ENCODE data around the gene EPB41L2. TPM values are rescaled to one million over a fixed set of nuclear protein-coding genes. Genes with fewer than 3 reads are reported as not detected.

The EPB41L2 gene
- total and polyA plus RNA-seq, 4 experiments from 2014 or later, result 3.3 to 24.3 (median 12.7) TPM

DNA sequence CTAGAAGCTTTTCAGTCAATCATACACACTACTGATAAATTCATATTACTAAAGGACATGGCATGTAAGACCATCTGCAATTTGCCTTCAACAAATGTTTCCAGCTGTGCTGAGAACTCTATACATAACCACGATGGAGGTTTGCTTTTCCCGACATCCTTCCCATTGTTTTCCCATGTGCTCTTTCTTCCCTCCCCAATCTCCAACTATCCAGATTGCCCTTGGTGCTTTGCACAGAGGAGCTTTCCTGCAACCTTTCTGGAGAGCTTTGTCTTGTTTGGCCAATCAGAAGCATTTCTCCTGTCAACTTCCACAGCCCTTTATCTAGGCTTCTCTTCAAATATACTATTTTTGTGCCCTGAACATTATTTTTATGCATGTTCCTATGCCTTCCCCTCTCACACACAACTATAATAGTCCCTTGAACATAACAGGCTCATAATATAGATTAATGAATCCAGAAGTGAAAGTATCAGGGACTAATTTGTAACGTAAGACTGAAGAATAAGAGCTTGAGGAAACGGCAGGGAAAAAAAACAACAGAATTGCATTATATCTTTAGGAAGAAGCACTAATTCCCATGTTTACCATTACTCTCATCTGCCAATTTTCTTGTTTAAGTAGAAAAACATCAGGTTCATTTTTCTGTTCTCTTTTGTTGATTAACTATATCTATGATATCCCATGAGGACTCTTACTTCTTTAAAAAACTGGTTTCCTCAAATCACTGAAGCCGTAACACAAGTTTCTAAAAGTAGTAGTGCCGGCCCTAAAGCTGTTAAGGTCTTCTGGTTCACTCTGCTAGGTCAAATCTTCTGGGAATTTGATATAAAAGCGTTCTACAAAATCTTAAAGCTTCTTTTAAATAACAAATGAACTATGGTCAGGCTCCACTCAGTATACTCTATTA is 215.8 kb downstream of the EPB41L2 start:
- Histone ChIP-seq H3K27ac (ENCODE audit: low read depth, low read length) (no peak overlapping the region), H3K9me3 (ENCODE audit: control insufficient read depth in 1 of 2, low read length in 2 of 2) (no peaks in the 10 kb centered on the region), H3K36me3 (ENCODE audit: insufficient read depth, low read length) (no peaks in the 10 kb centered on the region), H3K4me3 (ENCODE audit: low read length in 2 of 2) (no peak overlapping the region), H3K27me3 (ENCODE audit: insufficient read depth, low read length) (no peaks in the 10 kb centered on the region), H3K4me1 (ENCODE audit: insufficient read depth, low read length) (peaks cover 6% of the 10 kb centered on the region)
- DNase-seq, result no peak
- CTCF ChIA-PET (ENCODE audit: partially characterized antibody), result interaction anchor here (0.7 to 5.2 kb wide), 10 partner anchors 12 to 566 kb away, joined by 3 to 48 read pairs (median 4); partner anchors contain the start of gene TMEM200A
- H3K27me3 Mint-ChIP-seq, result no peaks in the 10 kb centered on the region
- intact Hi-C loops (cut with micrococcal nuclease), result no loop called here
- no peaks in the 10 kb centered on the region for H3K36me3 Mint-ChIP-seq
- H3K27ac Mint-ChIP-seq, result no peak overlapping the region
- peaks cover 6 to 9% (median 8%) of the 10 kb centered on the region in 4 donors for H3K4me1 Mint-ChIP-seq
- H3K9me3 Mint-ChIP-seq, result no peaks in the 10 kb centered on the region
- no peak overlapping the region for H3K4me3 Mint-ChIP-seq
- POLR2A ChIA-PET (ENCODE audit: partially characterized antibody), result interaction anchor here (0.7 kb wide), 1 partner anchor 1665 kb away, joined by 3 read pairs; no protein-coding TSS in a partner anchor

GRCh38 chr6:130846501-130846900 is 216.5 kb downstream of the EPB41L2 start:
- no peak for DNase-seq
- Histone ChIP-seq H3K4me3 (ENCODE audit: low read length in 2 of 2) (no peak overlapping the region), H3K9me3 (ENCODE audit: control insufficient read depth in 1 of 2, low read length in 2 of 2) (no peaks in the 10 kb centered on the region), H3K27me3 (ENCODE audit: insufficient read depth, low read length) (no peaks in the 10 kb centered on the region), H3K36me3 (ENCODE audit: insufficient read depth, low read length) (no peaks in the 10 kb centered on the region), H3K4me1 (ENCODE audit: insufficient read depth, low read length) (peaks cover 6% of the 10 kb centered on the region), H3K27ac (ENCODE audit: low read depth, low read length) (no peak overlapping the region)
- POLR2A ChIA-PET (ENCODE audit: partially characterized antibody), result no interaction called here
- no peaks in the 10 kb centered on the region for H3K36me3 Mint-ChIP-seq
- no peaks in the 10 kb centered on the region for H3K9me3 Mint-ChIP-seq
- no peaks in the 10 kb centered on the region for H3K27me3 Mint-ChIP-seq
- intact Hi-C loops (cut with micrococcal nuclease), result no loop called here
- CTCF ChIA-PET (ENCODE audit: partially characterized antibody), result interaction anchor here (1.0 to 5.2 kb wide), 6 partner anchors 13 to 565 kb away, joined by 3 to 48 read pairs (median 4); no protein-coding TSS in a partner anchor
- H3K4me3 Mint-ChIP-seq, result no peak overlapping the region
- H3K4me1 Mint-ChIP-seq, result peaks cover 6 to 9% (median 8%) of the 10 kb centered on the region in 4 donors
- H3K27ac Mint-ChIP-seq, result peak overlapping the region in 1 of 7 donors; percentile 11

DNA sequence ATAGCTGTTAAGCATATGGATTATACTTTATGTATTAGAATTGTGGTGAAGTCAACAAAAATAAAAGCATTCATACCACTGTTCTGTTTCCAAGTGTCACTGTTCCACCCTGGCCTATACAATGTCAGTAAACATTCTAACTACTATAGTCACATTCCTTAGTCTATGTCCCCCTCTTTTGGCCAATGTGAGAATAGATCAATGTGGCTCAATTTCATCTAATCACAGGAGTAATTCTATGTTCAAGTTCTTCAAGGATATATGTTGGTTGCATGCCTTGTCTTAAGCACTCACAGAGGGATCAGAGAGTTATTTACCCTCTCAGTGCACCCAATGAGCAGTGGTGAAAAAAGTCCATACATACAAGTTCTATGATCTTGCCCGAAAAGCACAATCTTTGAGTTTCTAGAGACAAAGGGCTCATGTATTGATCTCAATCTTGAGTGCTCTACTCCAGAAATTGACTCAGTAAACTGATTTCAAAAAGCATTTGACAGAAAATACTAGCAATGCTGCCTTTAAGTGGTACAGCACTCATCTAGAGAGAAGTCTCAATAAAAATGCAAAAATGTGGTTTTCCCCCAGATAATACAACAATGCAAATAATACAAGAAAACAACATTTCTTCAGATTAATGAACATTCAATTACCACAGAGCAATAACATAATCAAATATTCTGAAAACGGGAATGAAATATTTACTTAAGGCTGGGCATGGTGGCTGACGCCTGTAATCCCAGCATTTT is 219.3 kb downstream of the EPB41L2 start:
- H3K4me1 Mint-ChIP-seq, result peaks cover 2 to 7% (median 5%) of the 10 kb centered on the region in 4 donors
- CTCF ChIA-PET (ENCODE audit: partially characterized antibody), result interaction anchor here (0.6 to 5.2 kb wide), 17 partner anchors 10 to 1344 kb away, joined by 3 to 48 read pairs (median 4); no protein-coding TSS in a partner anchor
- intact Hi-C loops (cut with micrococcal nuclease), result loop anchor here (1.0 to 5.0 kb wide), 6 partner anchors 145 to 1344 kb away; no protein-coding TSS in a partner anchor
- Histone ChIP-seq H3K4me3 (ENCODE audit: low read length in 2 of 2) (no peak overlapping the region), H3K27ac (ENCODE audit: low read depth, low read length) (no peak overlapping the region), H3K4me1 (ENCODE audit: insufficient read depth, low read length) (peaks cover under 1% of the 10 kb centered on the region), H3K36me3 (ENCODE audit: insufficient read depth, low read length) (no peaks in the 10 kb centered on the region), H3K9me3 (ENCODE audit: control insufficient read depth in 1 of 2, low read length in 2 of 2) (no peaks in the 10 kb centered on the region), H3K27me3 (ENCODE audit: insufficient read depth, low read length) (no peaks in the 10 kb centered on the region)
- no peaks in the 10 kb centered on the region for H3K9me3 Mint-ChIP-seq
- no peaks in the 10 kb centered on the region for H3K36me3 Mint-ChIP-seq
- H3K27ac Mint-ChIP-seq, result no peak overlapping the region
- POLR2A ChIA-PET (ENCODE audit: partially characterized antibody), result no interaction called here
- peak in 4 of 5 donors; percentile 50 to 62 (median 60) for DNase-seq
- H3K27me3 Mint-ChIP-seq, result no peaks in the 10 kb centered on the region
- no peak overlapping the region for H3K4me3 Mint-ChIP-seq

DNA sequence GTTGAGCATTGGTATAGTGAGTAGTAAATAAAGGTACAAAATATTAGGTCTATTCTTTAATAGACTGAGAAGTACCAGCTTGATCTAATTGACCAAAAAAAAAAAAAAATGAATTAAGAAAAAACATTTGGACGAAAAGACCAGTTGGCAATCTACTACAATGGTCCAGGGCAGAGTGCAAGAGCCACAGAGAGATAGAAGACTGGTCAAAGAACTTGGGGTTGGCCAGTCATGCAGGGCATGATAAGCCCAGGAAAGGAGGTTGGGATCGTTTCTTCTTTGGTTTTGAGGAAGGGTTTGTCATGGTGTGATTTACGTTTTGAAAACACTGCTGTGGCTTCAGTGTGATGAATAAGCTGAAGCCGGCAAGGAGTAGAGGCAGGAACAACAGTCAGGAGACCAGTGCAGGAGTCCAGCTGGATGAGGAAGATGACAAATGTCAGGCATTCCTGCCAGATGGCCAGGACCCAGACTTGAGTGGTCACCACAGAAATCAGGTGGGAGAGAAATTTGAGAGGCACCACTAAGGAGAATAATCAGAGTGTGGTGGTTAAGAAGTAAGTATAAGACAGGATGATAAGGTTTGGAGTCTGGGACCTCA is 221.8 kb downstream of the EPB41L2 start:
- CTCF ChIA-PET (ENCODE audit: partially characterized antibody), result interaction anchor here (0.7 kb wide), 1 partner anchor 298 kb away, joined by 3 read pairs; no protein-coding TSS in a partner anchor
- Mint-ChIP-seq H3K36me3 (no peaks in the 10 kb centered on the region), H3K27ac (no peak overlapping the region)

GRCh38 chr6:130840050-130840449 is 223.0 kb downstream of the EPB41L2 start:
- ChIA-PET CTCF (ENCODE audit: partially characterized antibody) (no interaction called here), POLR2A (ENCODE audit: partially characterized antibody) (no interaction called here)
- H3K4me1 ChIP-seq (ENCODE audit: insufficient read depth, low read length), result no peaks in the 10 kb centered on the region
- H3K27me3 ChIP-seq (ENCODE audit: insufficient read depth, low read length), result no peaks in the 10 kb centered on the region
- peaks cover 0 to 5% (median 3%) of the 10 kb centered on the region in 4 donors for H3K4me1 Mint-ChIP-seq
- no peaks in the 10 kb centered on the region for H3K36me3 Mint-ChIP-seq
- H3K36me3 ChIP-seq (ENCODE audit: insufficient read depth, low read length), result no peaks in the 10 kb centered on the region
- no peak overlapping the region for H3K4me3 ChIP-seq (ENCODE audit: low read length in 2 of 2)
- no peaks in the 10 kb centered on the region for H3K27me3 Mint-ChIP-seq
- no peaks in the 10 kb centered on the region for H3K9me3 ChIP-seq (ENCODE audit: control insufficient read depth in 1 of 2, low read length in 2 of 2)
- DNase-seq, result no peak
- H3K9me3 Mint-ChIP-seq, result no peaks in the 10 kb centered on the region
- no peak overlapping the region for H3K4me3 Mint-ChIP-seq
- intact Hi-C loops (cut with micrococcal nuclease), result loop anchor here (5.0 kb wide), 1 partner anchor 803 kb away; no protein-coding TSS in a partner anchor
- H3K27ac Mint-ChIP-seq, result no peak overlapping the region
- no peak overlapping the region for H3K27ac ChIP-seq (ENCODE audit: low read depth, low read length)

More for the DNA sequence above, 221.8 kb downstream of the EPB41L2 start:
- H3K9me3 Mint-ChIP-seq, result no peaks in the 10 kb centered on the region
- intact Hi-C loops (cut with micrococcal nuclease), result loop anchor here (5.0 kb wide), 1 partner anchor 804 kb away; no protein-coding TSS in a partner anchor
- no peak overlapping the region for H3K4me3 ChIP-seq (ENCODE audit: low read length in 2 of 2)
- H3K36me3 ChIP-seq (ENCODE audit: insufficient read depth, low read length), result no peaks in the 10 kb centered on the region
- H3K4me1 Mint-ChIP-seq, result peaks cover 0 to 5% (median 3%) of the 10 kb centered on the region in 4 donors
- no peak overlapping the region for H3K27ac ChIP-seq (ENCODE audit: low read depth, low read length)
- H3K4me3 Mint-ChIP-seq, result no peak overlapping the region
- no peaks in the 10 kb centered on the region for H3K27me3 Mint-ChIP-seq
- POLR2A ChIA-PET (ENCODE audit: partially characterized antibody), result no interaction called here
- no peaks in the 10 kb centered on the region for H3K27me3 ChIP-seq (ENCODE audit: insufficient read depth, low read length)
- DNase-seq, result no peak
- no peaks in the 10 kb centered on the region for H3K9me3 ChIP-seq (ENCODE audit: control insufficient read depth in 1 of 2, low read length in 2 of 2)
- H3K4me1 ChIP-seq (ENCODE audit: insufficient read depth, low read length), result no peaks in the 10 kb centered on the region

- no peak for DNase-seq
- no peaks in the 10 kb centered on the region for H3K9me3 Mint-ChIP-seq
- H3K27ac Mint-ChIP-seq, result no peak overlapping the region
- H3K27ac ChIP-seq (ENCODE audit: low read depth, low read length), result no peak overlapping the region
- H3K27me3 ChIP-seq (ENCODE audit: insufficient read depth, low read length), result no peaks in the 10 kb centered on the region
- CTCF ChIA-PET (ENCODE audit: partially characterized antibody), result no interaction called here
- no peaks in the 10 kb centered on the region for H3K36me3 Mint-ChIP-seq
- intact Hi-C loops (cut with micrococcal nuclease), result no loop called here
- no peaks in the 10 kb centered on the region for H3K36me3 ChIP-seq (ENCODE audit: insufficient read depth, low read length)
- H3K9me3 ChIP-seq (ENCODE audit: control insufficient read depth in 1 of 2, low read length in 2 of 2), result no peaks in the 10 kb centered on the region
- H3K4me1 ChIP-seq (ENCODE audit: insufficient read depth, low read length), result no peaks in the 10 kb centered on the region
- no peaks in the 10 kb centered on the region for H3K27me3 Mint-ChIP-seq
- H3K4me3 ChIP-seq (ENCODE audit: low read length in 2 of 2), result no peak overlapping the region
- no peak overlapping the region for H3K4me3 Mint-ChIP-seq
- H3K4me1 Mint-ChIP-seq, result peaks cover 0 to 5% (median 3%) of the 10 kb centered on the region in 4 donors
- POLR2A ChIA-PET (ENCODE audit: partially characterized antibody), result no interaction called here
Measured at GRCh38 chr6:130839379-130839778, 223.7 kb downstream of the EPB41L2 start.

Measured in CD4-positive, alpha-beta memory T cell (primary cell).